Urinary bladder (tissue), 4 donors: ENCODE results near the gene RAD23B. TPM values are rescaled to one million over a fixed set of nuclear protein-coding genes. Genes with fewer than 3 reads are reported as not detected.

ENCODE experiments used
- DNase-seq: peaks from one replicate; pipeline ENCODE4 v3.0.0-alpha.2; 2015; ENCODE audit errors: extremely low spot score
- H3K27ac ChIP-seq: one replicate; pipeline ENCODE4 v1.5.1; 2013; ENCODE audit warnings: low read depth, mild to moderate bottlenecking, moderate library complexity
- H3K36me3 ChIP-seq: one replicate; pipeline ENCODE4 v1.6.1; 2013; ENCODE audit warnings: mild to moderate bottlenecking, moderate library complexity; ENCODE audit not compliant: insufficient read depth
- H3K4me1 ChIP-seq: one replicate; pipeline ENCODE4 v1.6.1; 2013; ENCODE audit warnings: mild to moderate bottlenecking, moderate library complexity; ENCODE audit not compliant: insufficient read depth
- H3K4me3 ChIP-seq: one replicate; pipeline ENCODE4 v1.5.1; 2013; ENCODE audit warnings: low read depth, low read length
- WGBS: extraction: QIAGEN DNeasy Blood & Tissue Kit; methylation state at CpG from one replicate; pipeline ENCODE4 v1.1.7; 2013; 5-methylcytosine and 5-hydroxymethylcytosine counted together
- polyA plus RNA-seq: library from polyadenylated mRNA; stranded (reverse); fragments of 200-250 nt; gene quantifications from one replicate; pipeline ENCODE4 v1.2.3, GENCODE V29; 2013
- total RNA-seq: library from RNA; depleted of rRNA; stranded (reverse); fragments of >200 nt; gene quantifications from one replicate; pipeline ENCODE4 v1.2.3, GENCODE V29; 2014
- donor health status: healthy with polysubstance abuse.
- donor health status: healthy.

Gene RAD23B
- 118 TPM for total RNA-seq
- 66.4 TPM for polyA plus RNA-seq

DNA sequence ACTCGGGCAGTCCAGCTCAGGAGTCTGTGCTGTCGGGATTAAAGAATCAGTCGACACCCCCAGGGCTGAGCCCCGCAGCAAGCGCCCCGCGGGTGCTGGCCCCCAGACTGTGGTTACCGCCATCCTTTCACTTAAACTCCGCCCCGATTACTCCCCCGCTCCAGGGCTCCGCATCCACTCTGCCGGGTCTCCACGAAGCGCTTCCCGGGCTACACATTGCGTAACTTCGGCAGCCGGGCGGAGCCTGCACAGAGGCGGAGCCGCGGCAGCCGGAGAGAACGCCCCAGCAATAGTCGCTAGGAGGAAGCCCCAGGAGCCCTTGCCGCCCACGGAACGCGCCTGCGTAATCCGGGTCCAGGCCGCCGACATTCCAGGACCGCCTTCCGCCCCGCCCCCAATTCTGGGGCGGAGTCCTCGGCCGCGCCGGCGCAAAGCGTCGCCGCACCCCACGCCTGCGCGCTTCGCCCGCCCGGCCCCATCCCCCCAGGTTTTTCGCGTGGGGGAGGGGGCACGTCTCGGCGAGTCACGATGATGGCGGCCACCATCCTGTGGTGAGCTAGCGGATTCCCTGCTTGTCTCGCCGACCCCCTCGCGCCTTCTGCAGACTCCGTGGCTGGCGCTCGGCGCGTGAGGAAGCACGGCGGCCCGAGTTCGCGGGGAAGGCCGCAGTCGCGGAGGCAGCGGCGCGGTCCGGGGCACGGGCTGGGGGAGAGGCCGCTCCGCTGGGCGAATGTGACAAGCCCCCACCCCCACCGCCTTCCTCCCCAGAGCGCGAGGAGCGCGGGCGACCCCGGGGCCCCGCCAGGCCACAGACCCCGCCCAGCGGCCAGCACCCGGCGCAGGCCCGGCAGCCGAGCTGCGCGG is at the start of gene RAD23B:
TSS of gene RAD23B (plus strand) at position 521 of the 864 bp plus-strand sequence. CDS start 351 bp downstream, outside the sequence.
- under 1% methylated on average over 101 of the region's 101 CpGs for WGBS
- peak; percentile 92 for DNase-seq

GRCh38 chr9:107235765-107236442 is 47.2 kb upstream of the RAD23B start:
- no peak overlapping the region for H3K27ac ChIP-seq
- H3K4me3 ChIP-seq = no peak overlapping the region
- no peaks in the 10 kb centered on the region for H3K4me1 ChIP-seq
- no peak for DNase-seq
- 89% methylated on average over 3 of the region's 3 CpGs for WGBS
- no peaks in the 10 kb centered on the region for H3K36me3 ChIP-seq

More for the DNA sequence above, at the start of gene RAD23B:
- H3K27ac ChIP-seq = peak within 1 kb of the TSS; percentile 99
- H3K4me1 ChIP-seq = no peaks in the 10 kb centered on the region
- H3K36me3 ChIP-seq = no peaks in the 10 kb centered on the region
- peak within 1 kb of the TSS; percentile 100 for H3K4me3 ChIP-seq

DNA sequence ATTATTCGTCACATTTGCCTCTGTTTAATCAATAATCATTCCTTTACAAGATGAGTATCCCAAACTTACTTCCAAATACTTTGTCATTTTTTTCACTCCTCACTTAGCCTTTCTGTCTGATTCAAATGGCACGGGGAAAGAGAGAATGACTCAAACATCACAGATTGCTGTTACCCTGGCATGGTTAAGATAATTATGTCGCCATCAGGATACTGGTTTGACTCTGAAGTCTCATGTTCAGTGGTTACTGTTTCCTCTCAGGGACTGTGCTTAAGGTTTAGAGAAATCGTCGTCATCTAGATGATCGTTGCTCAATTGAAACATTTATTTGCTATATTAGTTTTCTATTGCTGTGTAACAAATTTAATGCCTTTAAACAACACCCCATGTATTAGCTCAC is 45.2 kb upstream of the RAD23B start:
- WGBS = 88% methylated on average over 6 of the region's 6 CpGs

GRCh38 chr9:107239474-107239873 is 43.6 kb upstream of the RAD23B start:
- H3K27ac ChIP-seq = no peak overlapping the region
- H3K4me1 ChIP-seq = no peaks in the 10 kb centered on the region
- no peak for DNase-seq
- WGBS = 69% methylated on average over 2 of the region's 2 CpGs
- no peaks in the 10 kb centered on the region for H3K36me3 ChIP-seq
- H3K4me3 ChIP-seq = no peak overlapping the region

More for the DNA sequence above, 45.2 kb upstream of the RAD23B start:
- H3K36me3 ChIP-seq = no peaks in the 10 kb centered on the region
- no peak for DNase-seq
- H3K4me1 ChIP-seq = no peaks in the 10 kb centered on the region
- H3K27ac ChIP-seq = no peak overlapping the region
- H3K4me3 ChIP-seq = no peak overlapping the region

DNA sequence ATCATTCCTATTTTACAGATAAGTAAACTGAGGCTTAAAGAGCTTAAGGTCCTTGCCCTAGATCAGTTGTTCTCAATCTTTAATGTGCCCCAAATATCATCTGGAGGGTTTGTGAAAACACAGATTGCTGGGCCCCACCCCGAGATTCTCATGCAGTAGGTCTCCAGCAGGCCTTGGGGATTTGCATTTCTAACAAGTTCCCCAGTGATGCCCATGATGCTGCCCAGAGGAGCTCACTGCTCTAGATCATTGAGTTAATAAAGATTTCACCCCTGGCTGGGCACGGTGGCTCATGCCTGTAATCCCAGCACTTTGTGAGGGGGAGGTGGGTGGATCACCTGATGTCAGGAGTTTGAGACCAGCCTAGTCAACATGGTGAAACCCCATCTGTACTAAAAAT is 42.8 kb upstream of the RAD23B start:
- Histone ChIP-seq H3K27ac (no peak overlapping the region), H3K36me3 (no peaks in the 10 kb centered on the region), H3K4me3 (no peak overlapping the region), H3K4me1 (no peaks in the 10 kb centered on the region)
- DNase-seq = no peak
- 90% methylated on average over 2 of the region's 2 CpGs for WGBS

GRCh38 chr9:107242073-107243030 is 40.7 kb upstream of the RAD23B start:
- Histone ChIP-seq H3K27ac (no peak overlapping the region), H3K4me3 (no peak overlapping the region), H3K36me3 (no peaks in the 10 kb centered on the region), H3K4me1 (no peaks in the 10 kb centered on the region)
- DNase-seq = no peak
- WGBS = 61% methylated on average over 4 of the region's 4 CpGs

DNA sequence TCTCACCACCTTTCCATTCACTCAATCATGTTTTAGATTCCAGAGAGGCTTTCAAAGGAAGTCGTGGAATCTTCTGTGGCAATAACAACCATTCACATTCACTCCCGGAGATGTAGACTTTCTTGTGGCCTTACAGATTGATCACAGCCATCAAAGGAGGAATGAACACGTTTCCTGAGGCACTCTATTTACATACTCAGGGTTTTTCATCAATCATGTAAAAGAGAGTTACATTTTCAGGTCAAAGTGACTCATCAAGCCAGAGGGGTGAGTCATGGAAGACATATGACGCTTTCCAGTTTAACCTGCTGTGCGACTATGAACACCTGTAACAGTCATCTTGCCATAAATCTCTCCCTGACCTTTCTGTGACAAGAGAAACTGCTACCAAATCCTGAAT is 39.3 kb upstream of the RAD23B start:
- no peak overlapping the region for H3K4me3 ChIP-seq
- 61% methylated on average over 5 of the region's 5 CpGs for WGBS
- no peaks in the 10 kb centered on the region for H3K4me1 ChIP-seq
- H3K36me3 ChIP-seq = no peaks in the 10 kb centered on the region
- H3K27ac ChIP-seq = no peak overlapping the region
- peak; percentile 75 for DNase-seq

- DNase-seq = no peak
- H3K4me3 ChIP-seq = no peak overlapping the region
- H3K27ac ChIP-seq = no peak overlapping the region
- H3K4me1 ChIP-seq = no peaks in the 10 kb centered on the region
- 93% methylated on average over 5 of the region's 5 CpGs for WGBS
- no peaks in the 10 kb centered on the region for H3K36me3 ChIP-seq
Measured at GRCh38 chr9:107246259-107247254, 36.5 kb upstream of the RAD23B start.

DNA sequence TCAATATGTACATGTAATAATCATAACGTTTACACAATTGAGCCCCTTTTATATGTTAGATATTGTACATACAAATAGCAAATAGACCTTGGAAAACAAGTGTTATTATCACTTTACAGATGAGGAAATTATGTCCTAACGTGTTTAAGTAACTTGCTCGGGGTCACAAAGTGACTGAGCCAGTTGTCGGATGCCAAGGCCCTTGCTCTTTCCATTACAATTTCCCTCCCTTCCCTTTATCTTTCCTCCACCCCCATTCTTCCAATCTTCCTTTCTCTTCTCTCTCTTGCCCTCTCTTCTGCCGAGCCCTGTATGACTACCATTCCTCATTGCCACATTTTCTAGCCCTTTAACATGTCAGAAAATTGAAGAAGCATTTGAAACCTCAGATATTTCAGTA is 34.4 kb upstream of the RAD23B start:
- H3K36me3 ChIP-seq = no peaks in the 10 kb centered on the region
- no peak for DNase-seq
- peaks cover 1% of the 10 kb centered on the region for H3K4me1 ChIP-seq
- no peak overlapping the region for H3K4me3 ChIP-seq
- H3K27ac ChIP-seq = no peak overlapping the region
- WGBS = 61% methylated on average over 5 of the region's 5 CpGs

DNA sequence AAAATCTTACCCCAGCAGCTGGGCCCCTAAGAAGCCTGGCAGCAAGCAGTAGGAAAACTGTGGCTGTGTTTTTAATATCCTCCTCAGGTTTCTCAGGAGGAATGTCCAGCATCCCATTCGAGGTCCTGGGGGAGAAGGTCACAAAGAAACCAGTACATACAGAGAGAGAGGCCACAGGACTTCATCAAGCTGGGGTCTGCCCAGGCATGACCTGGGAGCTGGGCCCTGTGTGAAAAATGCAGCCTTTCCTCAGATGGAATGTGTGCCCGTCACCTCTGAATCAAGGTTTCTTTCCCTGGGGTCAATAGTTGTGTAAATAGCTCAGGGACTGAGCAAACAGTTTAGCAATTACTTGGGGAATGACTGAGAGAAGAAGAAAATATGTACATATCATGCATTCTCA is 33.9 kb upstream of the RAD23B start:
- DNase-seq = no peak
- Histone ChIP-seq H3K4me3 (no peak overlapping the region), H3K27ac (no peak overlapping the region), H3K4me1 (peaks cover 1% of the 10 kb centered on the region), H3K36me3 (no peaks in the 10 kb centered on the region)
- 47% methylated on average over 2 of the region's 2 CpGs for WGBS

DNA sequence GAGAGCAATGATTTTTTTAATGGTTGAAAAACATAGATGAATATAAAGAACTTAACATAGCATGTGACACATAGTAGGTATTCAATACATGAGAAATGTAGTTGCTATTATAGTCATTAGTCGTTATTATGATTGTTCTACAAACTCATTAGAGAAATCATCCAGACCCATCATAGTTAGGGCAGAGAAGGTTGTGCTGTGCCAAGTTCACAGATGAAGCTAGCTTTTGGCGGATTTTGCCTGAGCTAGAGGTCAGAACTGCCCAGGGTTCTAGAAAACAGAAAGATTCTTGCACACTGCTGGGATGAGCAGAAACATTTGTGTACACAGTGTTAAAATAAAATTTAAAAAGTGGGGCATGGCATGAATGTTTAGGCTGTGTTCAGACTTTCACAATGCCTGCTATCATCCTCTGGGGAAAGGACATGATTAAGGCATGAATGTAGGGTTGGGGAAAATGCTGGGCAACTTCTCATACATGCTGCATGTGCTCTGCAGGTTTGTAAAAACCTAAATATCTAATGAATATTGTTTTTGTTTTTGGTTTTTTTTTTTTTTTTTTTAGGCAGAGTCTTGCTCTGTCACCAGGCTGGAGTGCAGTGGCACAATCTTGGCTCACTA is 33.3 kb upstream of the RAD23B start:
- WGBS = 94% methylated on average over 2 of the region's 2 CpGs
- H3K27ac ChIP-seq = no peak overlapping the region
- H3K36me3 ChIP-seq = no peaks in the 10 kb centered on the region
- DNase-seq = no peak
- H3K4me1 ChIP-seq = peaks cover 1% of the 10 kb centered on the region
- H3K4me3 ChIP-seq = no peak overlapping the region

DNA sequence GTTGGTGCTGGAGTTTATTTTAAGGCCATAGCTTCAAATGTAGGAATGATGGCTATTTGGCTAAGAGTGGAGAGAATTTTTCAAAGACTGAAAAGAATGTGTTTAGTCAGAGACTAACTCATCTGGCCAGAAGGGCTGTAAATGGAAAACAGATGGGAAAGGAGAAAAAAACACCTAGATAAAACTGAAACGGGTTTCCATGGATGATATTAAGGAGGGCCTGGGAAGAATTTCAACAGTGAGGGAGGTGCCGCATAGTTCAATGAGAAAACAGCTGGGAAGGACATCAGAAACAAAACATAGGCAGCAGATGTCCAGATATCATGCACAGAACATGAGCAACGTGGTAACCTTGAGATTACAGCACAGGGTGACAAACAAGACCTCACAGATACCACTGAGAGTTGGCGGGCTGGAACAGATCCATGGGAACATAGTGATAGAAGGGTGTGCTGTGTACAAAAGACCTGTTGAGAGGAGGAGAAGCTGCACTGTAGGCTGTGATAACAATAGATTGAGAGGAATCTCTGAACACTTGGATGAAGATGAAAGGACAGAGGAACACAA is 31.2 kb upstream of the RAD23B start:
- peaks cover 1% of the 10 kb centered on the region for H3K4me1 ChIP-seq
- H3K27ac ChIP-seq = no peak overlapping the region
- 19% methylated on average over 4 of the region's 4 CpGs for WGBS
- peak; percentile 48 for DNase-seq
- H3K4me3 ChIP-seq = no peak overlapping the region
- H3K36me3 ChIP-seq = no peaks in the 10 kb centered on the region
